T-cell (primary cell): ENCODE measurements around the gene PRCP. TPM values are rescaled to one million over a fixed set of nuclear protein-coding genes. Genes with fewer than 3 reads are reported as not detected.

Source experiments
- ATAC-seq, 4 experiments: fragments of 200-7000 bp in 3 of 4; fragments of 150-1000 bp in 1 of 4; cut with Tn5 transposase; replicated peaks in 1 of 4; 1 replicate in 3 of 4; 2 replicates in 1 of 4; pipeline ENCODE4 v1.10.0; 2021; ENCODE audit warnings: moderate library complexity in 3 of 4, mild to moderate bottlenecking in 2 of 4, moderate number of reproducible peaks in 1 of 4
- CTCF ChIA-PET, 2 donors: fragments of 300-600 bp; sonication (Branson Sonifier 250); formaldehyde crosslinking; loops; one replicate each; lab custom pipeline; 2022; ENCODE audit warnings: antibody characterized with exemption in 2 of 2; lab: Charles Lee
- POLR2A ChIA-PET, 2 donors: fragments of 300-600 bp; sonication (Branson Sonifier 250); formaldehyde crosslinking; loops; one replicate each; lab custom pipeline; 2022; ENCODE audit warnings: antibody characterized with exemption in 2 of 2; lab: Charles Lee
- DNase-seq, 35 experiments: peaks; one replicate each; pipeline versions ENCODE4 v3.0.0 to v3.0.0-alpha.2; 2013 to 2023
- H3K27ac ChIP-seq: one replicate; pipeline ENCODE4 v1.5.1; 2013; ENCODE audit warnings: low read length
- H3K27me3 ChIP-seq, 2 experiments: replicated peaks in 1 of 2; 1 replicate in 1 of 2; 2 replicates in 1 of 2; pipeline versions ENCODE4 v1.6.1 to v1.7.0; 2013; ENCODE audit warnings: low read length in 1 of 2, mixed read lengths in 1 of 2; ENCODE audit not compliant: control insufficient read depth in 2 of 2, insufficient read depth in 2 of 2; ENCODE audit errors: extremely low read depth in 1 of 2
- H3K36me3 ChIP-seq, 2 donors: 1 replicate in 1 of 2; 2 replicates in 1 of 2; pipeline versions ENCODE4 v1.6.1 to v1.7.0; 2013; ENCODE audit warnings: low read length in 1 of 2; ENCODE audit not compliant: control insufficient read depth in 2 of 2, insufficient read depth in 1 of 2; ENCODE audit errors: extremely low read depth in 1 of 2
- H3K4me1 ChIP-seq, 2 experiments: 1 replicate in 1 of 2; 2 replicates in 1 of 2; pipeline versions ENCODE4 v1.6.1 to v1.7.0; 2013; ENCODE audit warnings: low read length in 2 of 2, mixed read lengths in 1 of 2; ENCODE audit not compliant: insufficient read depth in 2 of 2, control insufficient read depth in 1 of 2; ENCODE audit errors: extremely low read depth in 1 of 2
- H3K4me3 ChIP-seq, 2 donors: 1 replicate in 1 of 2; 2 replicates in 1 of 2; pipeline versions ENCODE4 v1.5.1 to v1.7.0; 2013; ENCODE audit warnings: mild to moderate bottlenecking in 2 of 2, low read length in 1 of 2, moderate library complexity in 1 of 2; ENCODE audit not compliant: control insufficient read depth in 1 of 2; ENCODE audit errors: extremely low read depth in 1 of 2
- H3K9me3 ChIP-seq: 2 replicates; pipeline ENCODE4 v1.7.0; 2013
- H3K27ac Mint-ChIP-seq, 2 donors: one replicate each; pipeline ENCODE4 v1.8.0; 2020 to 2021; ENCODE audit warnings: mild to moderate bottlenecking in 2 of 2, mixed read lengths in 2 of 2
- H3K27me3 Mint-ChIP-seq, 2 donors: one replicate each; pipeline ENCODE4 v1.8.0; 2021 to 2022; ENCODE audit warnings: mixed read lengths in 2 of 2
- H3K36me3 Mint-ChIP-seq: one replicate; pipeline ENCODE4 v1.8.0; 2021; ENCODE audit warnings: mixed read lengths
- H3K4me1 Mint-ChIP-seq, 3 donors: one replicate each; pipeline ENCODE4 v1.8.0; 2020 to 2022; ENCODE audit warnings: mixed read lengths in 3 of 3, mild to moderate bottlenecking in 1 of 3
- H3K4me3 Mint-ChIP-seq, 3 donors: one replicate each; pipeline ENCODE4 v1.8.0; 2020 to 2022; ENCODE audit warnings: mild to moderate bottlenecking in 3 of 3, mixed read lengths in 3 of 3, moderate library complexity in 3 of 3
- H3K9me3 Mint-ChIP-seq, 3 donors: one replicate each; pipeline ENCODE4 v1.8.0; 2020 to 2022; ENCODE audit warnings: mixed read lengths in 3 of 3
- WGBS: methylation state at CpG from one replicate; pipeline ENCODE4 v1.1.5; 2013; ENCODE audit warnings: missing lambda C conversion rate; ENCODE audit not compliant: insufficient coverage; 5-methylcytosine and 5-hydroxymethylcytosine counted together
- total RNA-seq, 35 experiments: library from RNA in 6 of 35; stranded (reverse) in 6 of 35; fragments of 120-200 nt in 1 of 35; gene quantifications; one replicate each; pipeline versions ENCODE4 v1.2.1 to v1.2.4 and lab custom pipeline; 2013 to 2026

PRCP gene
- total RNA-seq, 5 donors from 2014 or later (not counting 1 experiment from before 2014, with no cell fraction given): 18.1 to 22.7 (median 20.2) TPM

DNA sequence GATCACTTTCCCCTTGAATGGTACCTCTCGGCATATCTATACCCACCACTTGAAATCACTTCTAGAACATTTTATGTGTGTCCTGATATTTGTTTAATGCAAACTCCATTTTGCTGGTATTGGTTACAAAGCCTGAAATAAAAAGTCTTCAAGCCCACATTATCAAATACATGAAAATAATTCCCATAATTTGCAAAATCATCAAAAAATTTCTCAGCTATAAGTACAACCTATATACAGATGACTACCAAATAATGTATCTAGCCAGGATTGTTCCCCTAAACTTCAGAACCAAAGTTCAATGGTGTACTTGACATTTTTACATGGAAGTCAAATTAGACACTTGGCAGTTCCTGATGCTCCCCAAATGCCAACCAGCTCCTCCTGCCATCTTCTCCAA lies 71.8 kb downstream of the PRCP start:
- H3K4me1 ChIP-seq: no peaks in the 10 kb centered on the region
- H3K4me3 ChIP-seq: no peak overlapping the region
- H3K9me3 Mint-ChIP-seq: no peaks in the 10 kb centered on the region
- no peak overlapping the region for H3K4me3 Mint-ChIP-seq
- no peak for DNase-seq
- no peak overlapping the region for H3K27ac Mint-ChIP-seq
- no peak overlapping the region for H3K27ac ChIP-seq
- H3K36me3 Mint-ChIP-seq: peaks cover 60% of the 10 kb centered on the region
- H3K27me3 Mint-ChIP-seq: no peaks in the 10 kb centered on the region
- H3K9me3 ChIP-seq: no peaks in the 10 kb centered on the region
- H3K36me3 ChIP-seq: peaks cover 0 to 7% of the 10 kb centered on the region in 2 donors
- no peak for ATAC-seq
- H3K4me1 Mint-ChIP-seq: no peaks in the 10 kb centered on the region
- POLR2A ChIA-PET: no interaction called here
- H3K27me3 ChIP-seq: no peaks in the 10 kb centered on the region
- CTCF ChIA-PET: interaction anchor here in 1 of 2 donors (0.6 kb wide), 1 partner anchor 29 kb away, joined by 4 read pairs; no protein-coding TSS in a partner anchor
- no CpG with 5 or more reads among the region's 1 CpG for WGBS

- H3K9me3 Mint-ChIP-seq: no peaks in the 10 kb centered on the region
- H3K4me1 ChIP-seq: no peaks in the 10 kb centered on the region
- no peak overlapping the region for H3K4me3 ChIP-seq
- H3K27ac ChIP-seq: no peak overlapping the region
- DNase-seq (no peak), ATAC-seq (no peak)
- CTCF ChIA-PET: no interaction called here
- H3K9me3 ChIP-seq: no peaks in the 10 kb centered on the region
- H3K4me1 Mint-ChIP-seq: no peaks in the 10 kb centered on the region
- H3K36me3 ChIP-seq: peaks cover 0 to 7% of the 10 kb centered on the region in 2 donors
- no peak overlapping the region for H3K27ac Mint-ChIP-seq
- H3K36me3 Mint-ChIP-seq: peaks cover 49% of the 10 kb centered on the region
- H3K27me3 ChIP-seq: no peaks in the 10 kb centered on the region
- H3K27me3 Mint-ChIP-seq: no peaks in the 10 kb centered on the region
- H3K4me3 Mint-ChIP-seq: no peak overlapping the region
- POLR2A ChIA-PET: interaction anchor here in 1 of 2 donors (0.5 kb wide), 1 partner anchor 17 kb away, joined by 6 read pairs; no protein-coding TSS in a partner anchor
These were observed 73.7 kb downstream of the PRCP start for GRCh38 chr11:82826526-82826925.

DNA sequence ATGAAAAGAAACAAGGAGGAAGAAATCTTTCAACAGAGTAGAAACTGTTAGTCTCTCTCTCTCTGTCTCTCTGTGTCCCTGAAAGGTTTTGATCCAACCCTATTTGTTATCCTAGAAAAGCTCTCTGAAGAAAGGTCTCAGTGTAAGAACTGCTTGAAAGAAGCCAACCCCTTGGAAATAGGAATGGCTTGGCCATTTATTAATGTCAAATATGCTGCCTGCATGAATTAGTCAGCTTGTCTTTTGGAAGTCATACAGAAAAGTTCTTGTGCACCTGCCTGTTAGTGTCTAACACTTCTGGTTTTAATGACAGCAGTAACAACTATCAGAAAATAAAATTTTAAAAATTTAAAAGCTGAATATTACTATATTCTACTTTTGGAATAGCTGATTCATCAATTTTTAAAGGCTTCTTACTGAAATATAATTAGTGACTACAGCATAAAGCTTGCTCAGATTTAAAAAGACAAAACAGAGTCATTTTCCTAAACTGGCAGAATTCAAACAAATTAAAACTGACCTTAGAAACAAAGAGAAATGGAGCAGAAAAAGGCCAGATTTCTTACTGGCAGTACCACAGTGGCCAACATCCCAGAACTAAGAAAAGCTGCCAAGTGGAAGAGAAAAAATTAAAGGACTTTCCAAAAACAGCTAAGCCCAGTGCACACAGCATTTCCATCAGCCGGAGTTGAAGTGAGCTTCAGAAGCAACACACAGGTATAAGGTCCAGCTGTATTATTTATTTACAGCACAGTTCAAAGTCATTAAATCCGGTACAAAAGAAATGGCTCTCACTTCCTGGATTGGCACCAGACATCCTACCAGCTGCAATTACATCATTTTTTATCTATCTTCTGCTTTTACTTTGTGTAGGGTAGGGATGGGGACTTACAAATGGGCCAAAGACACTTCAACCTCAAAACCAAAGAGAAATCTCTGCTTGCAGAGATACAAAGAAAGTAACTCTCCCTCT lies 76.3 kb downstream of the PRCP start:
- Histone ChIP-seq H3K4me3 (no peak overlapping the region), H3K27me3 (no peaks in the 10 kb centered on the region), H3K9me3 (no peaks in the 10 kb centered on the region), H3K27ac (no peak overlapping the region), H3K4me1 (no peaks in the 10 kb centered on the region), H3K36me3 (peaks cover 0 to 7% of the 10 kb centered on the region in 2 donors)
- Mint-ChIP-seq H3K27me3 (no peaks in the 10 kb centered on the region), H3K36me3 (peaks cover 45% of the 10 kb centered on the region), H3K4me3 (no peak overlapping the region), H3K27ac (no peak overlapping the region), H3K9me3 (no peaks in the 10 kb centered on the region), H3K4me1 (no peaks in the 10 kb centered on the region)
- ATAC-seq (no peak), DNase-seq (no peak)
- no CpG with 5 or more reads among the region's 2 CpGs for WGBS
- ChIA-PET CTCF (interaction anchor here in 1 of 2 donors (0.6 kb wide), 1 partner anchor 945 kb away, joined by 3 read pairs; no protein-coding TSS in a partner anchor), POLR2A (interaction anchor here (0.5 to 0.6 kb wide), 2 partner anchors 27 to 308 kb away, joined by 3 to 4 read pairs; no protein-coding TSS in a partner anchor)

GRCh38 chr11:82818409-82819043 lies 81.7 kb downstream of the PRCP start:
- Mint-ChIP-seq H3K27ac (no peak overlapping the region), H3K36me3 (peaks cover 9% of the 10 kb centered on the region), H3K4me1 (no peaks in the 10 kb centered on the region), H3K4me3 (no peak overlapping the region), H3K9me3 (no peaks in the 10 kb centered on the region), H3K27me3 (peaks cover 6 to 18% of the 10 kb centered on the region in 2 donors)
- Histone ChIP-seq H3K36me3 (no peaks in the 10 kb centered on the region), H3K27ac (no peak overlapping the region), H3K9me3 (no peaks in the 10 kb centered on the region), H3K4me1 (no peaks in the 10 kb centered on the region), H3K4me3 (no peak overlapping the region), H3K27me3 (no peaks in the 10 kb centered on the region)
- ATAC-seq (no peak), DNase-seq (no peak)
- ChIA-PET CTCF (interaction anchor here in 1 of 2 donors (0.7 kb wide), 1 partner anchor 30 kb away, joined by 3 read pairs; no protein-coding TSS in a partner anchor), POLR2A (no interaction called here)
- WGBS: 100% methylated on average over 1 of the region's 10 CpGs

GRCh38 chr11:82815406-82815805 lies 84.8 kb downstream of the PRCP start:
- ChIA-PET CTCF (no interaction called here), POLR2A (no interaction called here)
- Mint-ChIP-seq H3K4me1 (no peaks in the 10 kb centered on the region), H3K27me3 (peaks cover 11 to 26% of the 10 kb centered on the region in 2 donors), H3K27ac (no peak overlapping the region), H3K4me3 (no peak overlapping the region), H3K9me3 (no peaks in the 10 kb centered on the region), H3K36me3 (no peaks in the 10 kb centered on the region)
- DNase-seq (no peak), ATAC-seq (no peak)
- Histone ChIP-seq H3K4me1 (no peaks in the 10 kb centered on the region), H3K36me3 (no peaks in the 10 kb centered on the region), H3K27ac (no peak overlapping the region), H3K27me3 (peaks cover 0 to 3% of the 10 kb centered on the region in 2 experiments), H3K9me3 (no peaks in the 10 kb centered on the region), H3K4me3 (no peak overlapping the region)
- 67% methylated on average over 1 of the region's 2 CpGs for WGBS

DNA sequence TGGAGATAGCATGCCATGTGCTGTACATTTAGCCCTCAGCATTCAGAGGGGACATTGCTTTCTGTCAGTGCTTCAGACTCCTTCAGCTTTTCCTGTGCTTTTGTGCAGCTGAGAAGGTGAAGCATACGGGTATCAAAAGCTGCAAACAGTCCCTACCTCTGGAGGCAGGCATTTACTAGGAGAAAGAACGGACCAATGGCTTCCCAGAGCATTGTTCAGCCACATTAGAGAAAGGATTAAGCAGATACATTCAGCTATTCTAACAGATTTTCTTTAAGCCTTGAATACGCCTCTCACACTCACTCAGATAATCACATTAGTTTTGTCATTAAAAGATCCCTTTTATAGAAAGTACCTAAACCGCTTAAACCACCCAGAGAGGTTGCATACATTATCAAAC lies 85.9 kb downstream of the PRCP start:
- Histone ChIP-seq H3K4me1 (no peaks in the 10 kb centered on the region), H3K27me3 (peaks cover 2 to 3% of the 10 kb centered on the region in 2 experiments), H3K9me3 (peaks cover 3% of the 10 kb centered on the region), H3K36me3 (no peaks in the 10 kb centered on the region), H3K4me3 (no peak overlapping the region), H3K27ac (no peak overlapping the region)
- no peak overlapping the region for H3K27ac Mint-ChIP-seq
- peaks cover 14 to 26% of the 10 kb centered on the region in 2 donors for H3K27me3 Mint-ChIP-seq
- H3K9me3 Mint-ChIP-seq: no peaks in the 10 kb centered on the region
- ATAC-seq (no peak), DNase-seq (no peak)
- 70% methylated on average over 2 of the region's 4 CpGs for WGBS
- H3K4me1 Mint-ChIP-seq: no peaks in the 10 kb centered on the region
- ChIA-PET POLR2A (no interaction called here), CTCF (no interaction called here)
- no peaks in the 10 kb centered on the region for H3K36me3 Mint-ChIP-seq
- H3K4me3 Mint-ChIP-seq: no peak overlapping the region
